Neuronal stem cell (in vitro differentiated cells): ENCODE measurements around the gene ITGA11.

Experiments used
- DNase-seq: peaks from one replicate; pipeline ENCODE4 v3.0.0-alpha.2; 2013; ENCODE audit warnings: low spot score
- H2AFZ ChIP-seq: one replicate; pipeline ENCODE4 v1.6.1; 2013; ENCODE audit warnings: mild to moderate bottlenecking, low read length, inconsistent platforms
- H2AK5ac ChIP-seq: 2 replicates; pipeline ENCODE4 v1.6.1; 2013; ENCODE audit warnings: low read depth, mild to moderate bottlenecking, inconsistent platforms, low read length, moderate library complexity, mixed read lengths
- H2BK120ac ChIP-seq: 2 replicates; pipeline ENCODE4 v1.6.1; 2013; ENCODE audit warnings: low read depth, mild to moderate bottlenecking, inconsistent platforms, low read length, moderate library complexity, mixed read lengths
- H2BK12ac ChIP-seq: one replicate; pipeline ENCODE4 v1.6.1; 2013; ENCODE audit warnings: low read length, inconsistent platforms
- H2BK15ac ChIP-seq: 2 replicates; pipeline ENCODE4 v1.6.1; 2013; ENCODE audit warnings: mild to moderate bottlenecking, low read length, inconsistent platforms, mixed read lengths
- H2BK5ac ChIP-seq: one replicate; pipeline ENCODE4 v1.6.1; 2013; ENCODE audit warnings: inconsistent platforms, mild to moderate bottlenecking, low read length, moderate library complexity
- H3K14ac ChIP-seq: one replicate; pipeline ENCODE4 v1.6.1; 2013; ENCODE audit warnings: low read length, inconsistent platforms
- H3K18ac ChIP-seq: 2 replicates; pipeline ENCODE4 v1.6.1; 2013; ENCODE audit warnings: low read length, inconsistent platforms
- H3K23ac ChIP-seq: 2 replicates; pipeline ENCODE4 v1.6.1; 2013; ENCODE audit warnings: low read depth, mild to moderate bottlenecking, mixed read lengths, low read length, inconsistent platforms; ENCODE audit not compliant: poor library complexity
- H3K27ac ChIP-seq: replicated peaks from 3 replicates; pipeline ENCODE4 v1.5.1; 2013; ENCODE audit warnings: low read length, inconsistent platforms
- H3K27me3 ChIP-seq, 3 experiments: 2 replicates each; pipeline ENCODE4 v1.6.1; 2013; ENCODE audit warnings: low read length in 3 of 3, mild to moderate bottlenecking in 2 of 3, inconsistent platforms in 1 of 3, low read depth in 1 of 3, mixed read lengths in 1 of 3, moderate library complexity in 1 of 3; ENCODE audit not compliant: control insufficient read depth in 3 of 3, insufficient read depth in 3 of 3
- H3K36me3 ChIP-seq, 2 donors: replicated peaks in 1 of 2; 2 replicates each; pipeline ENCODE4 v1.6.1; 2013; ENCODE audit warnings: low read length in 2 of 2; ENCODE audit not compliant: control insufficient read depth in 2 of 2, insufficient read depth in 2 of 2
- H3K4ac ChIP-seq: 2 replicates; pipeline ENCODE4 v1.6.1; 2013; ENCODE audit warnings: inconsistent platforms, mild to moderate bottlenecking, low read length, moderate library complexity
- H3K4me1 ChIP-seq, 2 donors: 1 replicate in 1 of 2; 2 replicates in 1 of 2; pipeline ENCODE4 v1.6.1; 2013; ENCODE audit warnings: low read length in 2 of 2, low read depth in 1 of 2; ENCODE audit not compliant: control insufficient read depth in 2 of 2, insufficient read depth in 1 of 2
- H3K4me2 ChIP-seq: one replicate; pipeline ENCODE4 v1.6.1; 2013; ENCODE audit warnings: mild to moderate bottlenecking, low read length, inconsistent platforms; ENCODE audit not compliant: insufficient read depth, poor library complexity, severe bottlenecking
- H3K4me3 ChIP-seq, 2 donors: 2 replicates each; pipeline ENCODE4 v1.5.1; 2013; ENCODE audit warnings: low read length in 2 of 2, mild to moderate bottlenecking in 2 of 2, inconsistent platforms in 1 of 2, moderate library complexity in 1 of 2
- H3K79me1 ChIP-seq: one replicate; pipeline ENCODE4 v1.6.1; 2013; ENCODE audit warnings: low read depth, mild to moderate bottlenecking, inconsistent platforms, low read length, moderate library complexity
- H3K9ac ChIP-seq: one replicate; pipeline ENCODE4 v1.6.1; 2013; ENCODE audit warnings: mild to moderate bottlenecking, low read depth, low read length, inconsistent platforms; ENCODE audit not compliant: poor library complexity
- H3K9me3 ChIP-seq, 2 donors: replicated peaks in 1 of 2; 2 replicates each; pipeline versions ENCODE3 to v1.6.1; 2013; ENCODE audit warnings: low read length in 2 of 2, mild to moderate bottlenecking in 2 of 2, inconsistent platforms in 1 of 2, low read depth in 1 of 2, mixed read lengths in 1 of 2, moderate library complexity in 1 of 2; ENCODE audit not compliant: control insufficient read depth in 2 of 2, insufficient read depth in 1 of 2
- H4K8ac ChIP-seq: one replicate; pipeline ENCODE4 v1.6.1; 2013; ENCODE audit warnings: low read depth, mild to moderate bottlenecking, inconsistent platforms, low read length, moderate library complexity
- H4K91ac ChIP-seq: one replicate; pipeline ENCODE4 v1.6.1; 2013; ENCODE audit warnings: low read length, low read depth, mild to moderate bottlenecking, inconsistent platforms; ENCODE audit not compliant: poor library complexity
- WGBS, 2 donors: extraction: QIAGEN DNeasy Blood & Tissue Kit; methylation state at CpG; one replicate each; pipeline ENCODE4 v1.1.7; 2013; ENCODE audit warnings: missing lambda C conversion rate in 2 of 2, mixed read lengths in 1 of 2; ENCODE audit not compliant: insufficient read length in 2 of 2, insufficient replicate concordance in 1 of 2; ENCODE audit errors: extremely low coverage in 2 of 2; 5-methylcytosine and 5-hydroxymethylcytosine counted together

Gene ITGA11

DNA sequence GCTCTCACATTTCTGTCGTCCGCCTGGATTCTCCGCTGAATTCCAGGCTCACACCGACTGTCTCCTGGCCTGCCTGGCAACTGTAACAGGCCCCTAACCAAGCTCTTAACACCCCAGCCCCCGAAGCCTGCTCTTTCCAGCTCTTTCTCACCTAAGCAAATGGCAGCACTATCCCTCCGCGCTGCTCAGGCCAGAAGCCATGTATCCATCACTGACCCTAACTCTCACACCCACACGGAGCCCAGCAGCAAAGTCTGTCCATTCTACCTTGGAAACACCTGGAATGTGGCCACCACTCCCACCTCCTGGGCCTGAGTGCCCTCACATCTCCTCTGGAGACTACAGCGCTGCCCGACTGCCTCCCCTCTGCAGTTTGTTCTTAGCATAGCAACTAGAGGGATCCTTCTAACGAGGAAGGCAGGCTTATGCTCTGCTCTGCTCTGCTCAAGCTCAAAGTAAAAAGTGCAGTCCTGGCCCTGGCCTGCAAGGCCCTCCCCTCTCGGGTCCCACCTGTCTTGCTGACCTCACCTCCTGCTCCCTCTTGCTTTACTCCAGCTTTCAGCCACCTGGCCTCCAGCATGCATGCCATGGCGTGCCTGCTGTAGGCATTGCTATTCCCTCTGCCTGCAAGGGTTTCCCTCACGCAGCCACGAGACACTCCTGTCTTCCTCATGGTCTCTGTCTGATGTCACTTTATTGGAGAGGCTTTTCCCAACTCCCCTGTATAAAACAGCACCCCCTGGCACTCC lies 127.2 kb downstream of the ITGA11 start:
- WGBS, 2 donors, result no CpG with 5 or more reads among the region's 15 CpGs
- Histone ChIP-seq H2BK5ac (no peak overlapping the region), H3K79me1 (no peaks in the 10 kb centered on the region), H3K14ac (no peak overlapping the region), H3K27me3 (no peaks in the 10 kb centered on the region), H3K27ac (no peak overlapping the region), H3K4ac (no peak overlapping the region), H3K4me3 (no peak overlapping the region), H4K91ac (no peak overlapping the region), H3K4me1 (peaks cover 7 to 15% of the 10 kb centered on the region in 2 donors), H2AFZ (peak overlapping the region; percentile 81), H4K8ac (no peak overlapping the region), H3K23ac (no peak overlapping the region), H3K9ac (peak overlapping the region; percentile 60), H3K9me3 (no peaks in the 10 kb centered on the region), H2AK5ac (no peak overlapping the region), H2BK15ac (no peak overlapping the region), H2BK120ac (no peak overlapping the region), H3K36me3 (no peaks in the 10 kb centered on the region), H3K18ac (peak overlapping the region; percentile 53), H2BK12ac (no peak overlapping the region), H3K4me2 (no peak overlapping the region)
- DNase-seq, result no peak

DNA sequence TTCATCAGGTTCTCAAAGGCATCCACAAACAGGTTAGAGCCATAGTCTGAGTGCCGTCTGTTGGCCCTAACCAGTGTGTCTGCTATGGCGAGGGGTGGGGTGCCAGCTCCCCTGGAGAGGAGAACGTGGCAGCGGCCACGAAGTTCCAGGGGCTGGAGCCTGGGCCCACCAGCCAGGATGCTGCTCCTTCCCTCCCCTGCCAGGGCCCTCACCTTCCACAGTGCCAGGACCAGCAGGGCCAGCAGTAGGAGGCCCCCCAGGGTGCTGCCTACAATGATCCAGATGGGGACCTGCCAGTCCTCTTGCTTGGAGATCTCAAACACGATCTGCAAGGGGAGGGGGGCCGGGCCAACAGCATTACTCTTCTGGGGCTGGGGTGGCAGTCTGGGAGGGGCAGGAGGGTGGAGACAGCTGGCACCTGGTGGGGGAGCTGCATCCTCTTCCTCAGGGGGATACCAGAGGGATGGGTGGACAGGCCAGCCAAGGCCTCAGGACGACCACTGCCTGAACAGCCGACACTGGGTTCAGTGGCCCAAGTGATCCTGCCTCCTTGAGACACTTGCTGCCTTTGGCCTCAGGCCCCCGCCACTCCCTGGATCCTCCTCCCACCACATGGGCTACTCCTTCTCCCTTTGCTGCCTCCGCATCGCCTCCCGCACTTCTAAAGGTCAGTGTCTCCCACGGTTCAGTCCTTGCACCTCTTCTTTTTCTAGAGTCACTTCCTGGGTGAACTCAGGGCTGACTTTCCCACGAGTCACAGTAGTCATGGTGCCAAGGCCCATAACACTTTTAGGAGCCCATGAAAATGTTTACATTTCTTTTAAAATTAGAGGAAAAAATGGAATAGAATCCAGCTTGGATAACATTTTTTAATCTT lies 128.2 kb downstream of the ITGA11 start:
- H2AK5ac ChIP-seq, result no peak overlapping the region
- no peaks in the 10 kb centered on the region for H3K27me3 ChIP-seq
- no peak overlapping the region for H3K4me2 ChIP-seq
- no peaks in the 10 kb centered on the region for H3K79me1 ChIP-seq
- H3K4me1 ChIP-seq, result peaks cover 7 to 15% of the 10 kb centered on the region in 2 donors
- no peak overlapping the region for H2BK5ac ChIP-seq
- H3K4ac ChIP-seq, result no peak overlapping the region
- no peaks in the 10 kb centered on the region for H3K9me3 ChIP-seq
- H3K9ac ChIP-seq, result no peak overlapping the region
- H4K91ac ChIP-seq, result no peak overlapping the region
- no peak for DNase-seq
- peak overlapping the region; percentile 57 for H3K18ac ChIP-seq
- peak overlapping the region; percentile 9 for H3K14ac ChIP-seq
- no peak overlapping the region for H2BK12ac ChIP-seq
- no peak overlapping the region for H2BK15ac ChIP-seq
- peak overlapping the region in 1 of 2 donors; percentile 11 for H3K4me3 ChIP-seq
- no peak overlapping the region for H4K8ac ChIP-seq
- H3K27ac ChIP-seq, result no peak overlapping the region
- no peak overlapping the region for H2BK120ac ChIP-seq
- no peaks in the 10 kb centered on the region for H3K36me3 ChIP-seq
- peak overlapping the region; percentile 25 for H3K23ac ChIP-seq
- WGBS, 2 donors, result no CpG with 5 or more reads among the region's 15 CpGs
- H2AFZ ChIP-seq, result no peak overlapping the region

DNA sequence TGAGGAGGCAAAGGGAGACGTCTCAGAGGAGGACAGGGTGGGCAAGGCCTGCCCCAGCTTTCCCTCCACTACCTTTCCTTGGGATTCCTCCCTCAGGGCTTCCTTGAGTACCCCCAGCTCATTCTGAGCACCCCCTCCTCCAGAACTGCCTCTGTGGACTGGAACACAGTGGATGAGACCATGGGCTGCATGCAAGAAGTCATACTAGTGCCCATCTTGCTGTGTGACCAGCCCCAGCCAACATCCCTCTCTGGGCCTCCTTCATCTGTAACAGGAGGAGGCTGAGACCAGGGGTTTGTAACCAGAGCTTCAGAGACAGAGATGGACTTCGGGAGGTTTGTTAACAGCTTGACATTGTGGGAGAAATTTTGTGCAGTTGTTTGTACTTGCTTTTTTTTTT lies 128.8 kb downstream of the ITGA11 start:
- Histone ChIP-seq H2AK5ac (peak overlapping the region; percentile 57), H3K4ac (no peak overlapping the region), H3K9me3 (no peaks in the 10 kb centered on the region), H3K4me1 (peaks cover 7 to 15% of the 10 kb centered on the region in 2 donors), H3K4me2 (no peak overlapping the region), H3K18ac (no peak overlapping the region), H3K23ac (peak overlapping the region; percentile 63), H4K91ac (no peak overlapping the region), H2AFZ (no peak overlapping the region), H2BK120ac (no peak overlapping the region), H3K4me3 (no peak overlapping the region), H4K8ac (no peak overlapping the region), H2BK12ac (no peak overlapping the region), H2BK15ac (no peak overlapping the region), H3K14ac (no peak overlapping the region), H3K79me1 (no peaks in the 10 kb centered on the region), H3K27me3 (no peaks in the 10 kb centered on the region), H3K27ac (no peak overlapping the region), H3K9ac (no peak overlapping the region), H3K36me3 (peaks cover 0 to 2% of the 10 kb centered on the region in 2 donors), H2BK5ac (no peak overlapping the region)
- DNase-seq, result no peak
- no CpG with 5 or more reads among the region's 2 CpGs for WGBS, 2 donors

DNA sequence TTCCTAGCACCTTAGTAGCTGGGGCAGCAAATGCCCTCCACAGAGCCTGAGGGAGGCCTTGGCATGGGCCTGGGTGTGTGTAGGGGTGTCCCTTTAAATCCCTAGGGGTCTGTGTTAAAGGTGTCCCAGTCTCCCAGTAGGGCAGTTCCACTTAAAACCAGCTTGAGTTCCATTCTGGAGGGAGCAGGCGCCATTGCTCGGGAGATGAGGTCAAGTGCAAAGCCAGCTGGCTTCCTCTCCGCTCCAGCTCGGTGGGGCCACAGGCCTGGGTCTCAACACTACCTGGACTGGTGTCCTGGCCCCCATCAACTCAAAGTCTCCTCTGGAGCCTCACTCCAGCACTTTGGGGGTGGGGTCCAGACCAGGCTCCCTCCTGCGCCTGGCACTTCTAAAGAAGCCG lies 129.2 kb downstream of the ITGA11 start:
- Histone ChIP-seq H4K91ac (no peak overlapping the region), H4K8ac (no peak overlapping the region), H3K4ac (no peak overlapping the region), H2AFZ (no peak overlapping the region), H2BK5ac (no peak overlapping the region), H2BK120ac (no peak overlapping the region), H3K9ac (no peak overlapping the region), H3K4me1 (peaks cover 7 to 15% of the 10 kb centered on the region in 2 donors), H2BK12ac (no peak overlapping the region), H3K23ac (peak overlapping the region; percentile 63), H3K14ac (no peak overlapping the region), H3K79me1 (no peaks in the 10 kb centered on the region), H3K9me3 (no peaks in the 10 kb centered on the region), H3K18ac (no peak overlapping the region), H2AK5ac (peak overlapping the region; percentile 57), H3K27ac (no peak overlapping the region), H3K36me3 (peaks cover 0 to 2% of the 10 kb centered on the region in 2 donors), H3K27me3 (no peaks in the 10 kb centered on the region), H2BK15ac (no peak overlapping the region), H3K4me2 (no peak overlapping the region), H3K4me3 (no peak overlapping the region)
- WGBS, 2 donors, result no CpG with 5 or more reads among the region's 6 CpGs
- no peak for DNase-seq
